WTC11 (cell line): ENCODE results near the gene CEP63. TPM values are rescaled to one million over a fixed set of nuclear protein-coding genes. Genes with fewer than 3 reads are reported as not detected.

Experiments
- ATAC-seq: fragments of 200-7000 bp; cut with Tn5 transposase; 2 replicates; pipeline ENCODE4 v1.10.0; 2021; ENCODE audit warnings: mild to moderate bottlenecking, moderate library complexity
- CTCF ChIA-PET: fragments of 300-600 bp; sonication (Branson Sonifier 250); formaldehyde crosslinking; loops from one replicate; lab custom pipeline; 2021; ENCODE audit warnings: antibody characterized with exemption; lab: Charles Lee
- POLR2A ChIA-PET: fragments of 350-600 bp; sonication (Branson Sonifier 250); formaldehyde crosslinking; loops from one replicate; lab custom pipeline; 2021; ENCODE audit warnings: antibody characterized with exemption; lab: Charles Lee
- DNase-seq: peaks from one replicate; pipeline ENCODE4 v3.0.0; 2021; ENCODE audit warnings: low spot score
- H3K27ac Mint-ChIP-seq: 2 replicates; pipeline ENCODE4 v1.8.0; 2021; ENCODE audit warnings: mixed read lengths
- H3K27me3 Mint-ChIP-seq: 2 replicates; pipeline ENCODE4 v1.8.0; 2021; ENCODE audit warnings: low read depth, mild to moderate bottlenecking, moderate library complexity, mixed read lengths
- H3K36me3 Mint-ChIP-seq: 2 replicates; pipeline ENCODE4 v1.8.0; 2021; ENCODE audit warnings: mixed read lengths
- H3K4me1 Mint-ChIP-seq: 2 replicates; pipeline ENCODE4 v1.8.0; 2022; ENCODE audit warnings: mixed read lengths
- H3K4me3 Mint-ChIP-seq: 2 replicates; pipeline ENCODE4 v1.8.0; 2021; ENCODE audit warnings: mild to moderate bottlenecking, moderate library complexity, mixed read lengths
- H3K9me3 Mint-ChIP-seq: 2 replicates; pipeline ENCODE4 v1.8.0; 2021; ENCODE audit warnings: mixed read lengths
- AR ChIP-seq: fragments of 250-450 bp; sonication (Bioruptor Pico); IDR thresholded peaks from 2 replicates; pipeline ENCODE4 v1.9.0; 2021; ENCODE audit warnings: mild to moderate bottlenecking
- E2F1 ChIP-seq: sonication (generic); formaldehyde crosslinking; IDR thresholded peaks from 2 replicates; pipeline ENCODE4 v1.8.0; 2022; ENCODE audit warnings: mild to moderate bottlenecking, missing genetic modification reagents
- HMGXB4 ChIP-seq: sonication (generic); formaldehyde crosslinking; IDR thresholded peaks from 2 replicates; pipeline ENCODE4 v1.8.1; 2023; ENCODE audit warnings: mild to moderate bottlenecking, moderate library complexity, missing genetic modification reagents
- IRF2 ChIP-seq: sonication (generic); formaldehyde crosslinking; IDR thresholded peaks from 2 replicates; pipeline ENCODE4 v1.8.0; 2022; ENCODE audit warnings: low read depth, missing genetic modification reagents, borderline replicate concordance
- MAX ChIP-seq: sonication (generic); formaldehyde crosslinking; IDR thresholded peaks from 2 replicates; pipeline ENCODE4 v1.8.0; 2022; ENCODE audit warnings: mild to moderate bottlenecking, missing genetic modification reagents
- RELA ChIP-seq: sonication (generic); formaldehyde crosslinking; IDR thresholded peaks from 2 replicates; pipeline ENCODE4 v1.8.1; 2022; ENCODE audit warnings: missing genetic modification reagents, mild to moderate bottlenecking, borderline replicate concordance
- ZNF232 ChIP-seq: sonication (generic); formaldehyde crosslinking; IDR thresholded peaks from 2 replicates; pipeline ENCODE4 v1.8.0; 2022; ENCODE audit warnings: mild to moderate bottlenecking, missing genetic modification reagents
- total RNA-seq: library from RNA; stranded (reverse); gene quantifications from 3 replicates; pipeline ENCODE4 v1.2.3, GENCODE V29; 2021
- TF ChIP-seq, protein P1 (sequence below): sonication (generic); formaldehyde crosslinking; IDR thresholded peaks from 2 replicates; pipeline ENCODE4 v1.8.1; 2023; ENCODE audit warnings: mild to moderate bottlenecking, missing genetic modification reagents
- TF ChIP-seq, protein P2 (sequence below): fragments of 200-600 bp; IDR thresholded peaks from 2 replicates; pipeline ENCODE4 v1.8.0; 2022; ENCODE audit warnings: antibody characterized with exemption

The CEP63 gene
- total RNA-seq, 1 experiment from 2014 or later = 28.0 TPM

GRCh38 chr3:134600206-134600605 is 114.3 kb downstream of the CEP63 start:
- Mint-ChIP-seq H3K4me1 (peaks cover 15% of the 10 kb centered on the region), H3K9me3 (no peaks in the 10 kb centered on the region), H3K27ac (no peak overlapping the region), H3K27me3 (peaks cover 12% of the 10 kb centered on the region), H3K36me3 (no peaks in the 10 kb centered on the region), H3K4me3 (peak overlapping the region; percentile 65; the same call in 1 of the 2 replicates)
- POLR2A ChIA-PET = interaction anchor here (1.3 kb wide), 1 partner anchor 40 kb away, joined by 3 read pairs; no protein-coding TSS in a partner anchor
- no peak for ATAC-seq
- no peak for DNase-seq
- CTCF ChIA-PET = interaction anchor here (0.5 to 4.8 kb wide), 36 partner anchors 8 to 903 kb away, joined by 3 to 63 read pairs (median 4); partner anchors contain the start of genes EPHB1 and KY
- TF ChIP-seq AR (no peak), ZNF232 (no peak)
- TF ChIP-seq, protein P1, sequence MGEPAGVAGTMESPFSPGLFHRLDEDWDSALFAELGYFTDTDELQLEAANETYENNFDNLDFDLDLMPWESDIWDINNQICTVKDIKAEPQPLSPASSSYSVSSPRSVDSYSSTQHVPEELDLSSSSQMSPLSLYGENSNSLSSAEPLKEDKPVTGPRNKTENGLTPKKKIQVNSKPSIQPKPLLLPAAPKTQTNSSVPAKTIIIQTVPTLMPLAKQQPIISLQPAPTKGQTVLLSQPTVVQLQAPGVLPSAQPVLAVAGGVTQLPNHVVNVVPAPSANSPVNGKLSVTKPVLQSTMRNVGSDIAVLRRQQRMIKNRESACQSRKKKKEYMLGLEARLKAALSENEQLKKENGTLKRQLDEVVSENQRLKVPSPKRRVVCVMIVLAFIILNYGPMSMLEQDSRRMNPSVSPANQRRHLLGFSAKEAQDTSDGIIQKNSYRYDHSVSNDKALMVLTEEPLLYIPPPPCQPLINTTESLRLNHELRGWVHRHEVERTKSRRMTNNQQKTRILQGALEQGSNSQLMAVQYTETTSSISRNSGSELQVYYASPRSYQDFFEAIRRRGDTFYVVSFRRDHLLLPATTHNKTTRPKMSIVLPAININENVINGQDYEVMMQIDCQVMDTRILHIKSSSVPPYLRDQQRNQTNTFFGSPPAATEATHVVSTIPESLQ (CRISPR knock-in tag) = no peak

DNA sequence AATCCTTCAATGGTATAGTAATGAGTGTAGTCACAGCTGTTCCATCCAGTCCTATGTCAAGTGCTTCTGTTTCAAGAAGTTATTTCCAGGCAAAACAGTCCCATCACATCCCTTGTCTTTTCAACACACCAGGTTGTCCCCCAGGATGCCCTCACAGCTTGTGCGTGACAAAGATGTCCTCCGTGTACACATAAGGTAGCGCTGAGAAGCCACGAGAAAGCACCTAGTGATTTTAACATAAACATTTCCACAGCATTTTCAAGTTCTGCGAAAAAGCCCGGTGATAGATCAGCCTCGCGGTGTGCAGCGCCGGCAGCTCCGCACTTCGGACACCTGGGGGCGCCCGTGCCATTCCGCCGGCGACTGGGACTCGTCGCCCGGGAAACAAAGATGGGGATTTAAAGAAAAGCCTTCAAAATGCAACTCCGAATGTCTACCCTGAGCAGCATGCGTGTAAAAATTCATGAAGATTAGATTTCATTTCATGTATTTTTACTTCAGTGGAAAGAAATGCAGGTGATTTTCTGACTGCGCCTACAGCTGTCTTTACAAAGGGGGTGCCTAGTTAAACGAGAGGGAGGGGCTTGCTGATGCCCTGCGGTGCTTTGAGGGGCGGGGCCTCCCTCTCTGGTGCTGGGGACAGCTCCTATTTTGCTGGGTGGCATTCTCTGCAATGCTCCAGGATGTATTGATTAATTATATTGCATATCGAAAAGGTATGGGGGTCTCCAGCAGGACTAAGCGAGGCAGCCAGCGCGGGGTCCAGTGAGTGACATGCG is 115.0 kb downstream of the CEP63 start:
- peak; percentile 76 for ATAC-seq
- peak; percentile 79 for DNase-seq
- Mint-ChIP-seq H3K27ac (no peak overlapping the region), H3K9me3 (no peaks in the 10 kb centered on the region), H3K4me3 (peak overlapping the region; percentile 65), H3K4me1 (peaks cover 15% of the 10 kb centered on the region), H3K36me3 (no peaks in the 10 kb centered on the region), H3K27me3 (peaks cover 12% of the 10 kb centered on the region)
- TF ChIP-seq HMGXB4 (CRISPR knock-in tag) (peak; percentile 27; the same call in 1 of the 2 replicates), IRF2 (no peak), MAX (CRISPR knock-in tag) (0 out of 2 replicates have a peak, but pooled peaks have one; percentile 23), E2F1 (CRISPR knock-in tag) (no peak), RELA (no peak)
- TF ChIP-seq, protein P2, sequence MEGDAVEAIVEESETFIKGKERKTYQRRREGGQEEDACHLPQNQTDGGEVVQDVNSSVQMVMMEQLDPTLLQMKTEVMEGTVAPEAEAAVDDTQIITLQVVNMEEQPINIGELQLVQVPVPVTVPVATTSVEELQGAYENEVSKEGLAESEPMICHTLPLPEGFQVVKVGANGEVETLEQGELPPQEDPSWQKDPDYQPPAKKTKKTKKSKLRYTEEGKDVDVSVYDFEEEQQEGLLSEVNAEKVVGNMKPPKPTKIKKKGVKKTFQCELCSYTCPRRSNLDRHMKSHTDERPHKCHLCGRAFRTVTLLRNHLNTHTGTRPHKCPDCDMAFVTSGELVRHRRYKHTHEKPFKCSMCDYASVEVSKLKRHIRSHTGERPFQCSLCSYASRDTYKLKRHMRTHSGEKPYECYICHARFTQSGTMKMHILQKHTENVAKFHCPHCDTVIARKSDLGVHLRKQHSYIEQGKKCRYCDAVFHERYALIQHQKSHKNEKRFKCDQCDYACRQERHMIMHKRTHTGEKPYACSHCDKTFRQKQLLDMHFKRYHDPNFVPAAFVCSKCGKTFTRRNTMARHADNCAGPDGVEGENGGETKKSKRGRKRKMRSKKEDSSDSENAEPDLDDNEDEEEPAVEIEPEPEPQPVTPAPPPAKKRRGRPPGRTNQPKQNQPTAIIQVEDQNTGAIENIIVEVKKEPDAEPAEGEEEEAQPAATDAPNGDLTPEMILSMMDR = peak; percentile 89
- ChIA-PET POLR2A (interaction anchor here (1.3 kb wide), 1 partner anchor 40 kb away, joined by 3 read pairs; no protein-coding TSS in a partner anchor), CTCF (interaction anchor here (0.5 to 4.8 kb wide), 40 partner anchors 8 to 902 kb away, joined by 3 to 63 read pairs (median 4); partner anchors contain the start of genes EPHB1 and KY)
